Stimulated activated CD4-positive, alpha-beta T cell treated with anti-CD3 and anti-CD28 coated beads, Interleukin-15, amount 100 ng/mL, for 48 hours (primary cell): ENCODE measurements around the gene NCOA5.
A peak's percentile ranks its signal among the peaks of the same experiment; 100 is the strongest.
"Not testable (repeated sequence)": the region's sequence is repeated elsewhere in the genome, so short reads cannot be mapped to it uniquely, and the experiment has no call there.

Experiments used
- DNase-seq, 2 donors: peaks; one replicate each; pipeline ENCODE4 v3.0.0-alpha.2; 2020; ENCODE audit warnings: low read depth in 2 of 2

The NCOA5 gene

GRCh38 chr20:46120136-46120535 lies 30.4 kb upstream of the NCOA5 start:
- DNase-seq: no peak

- DNase-seq: no peak
These were observed 29.8 kb upstream of the NCOA5 start for GRCh38 chr20:46119547-46119946.

GRCh38 chr20:46119028-46119546 lies 29.3 kb upstream of the NCOA5 start:
- DNase-seq: no peak

GRCh38 chr20:46118481-46119020 lies 28.8 kb upstream of the NCOA5 start:
- DNase-seq: no peak

GRCh38 chr20:46117704-46118467 lies 28.1 kb upstream of the NCOA5 start, which contains the start of gene CD40:
Gene CD40 (plus strand): TSS chr20:46118314. CDS start chr20:46118344, 30 bp downstream.
- DNase-seq: peak; percentile 47 to 62

GRCh38 chr20:46114449-46114848 lies 24.7 kb upstream of the NCOA5 start:
- DNase-seq: no peak

GRCh38 chr20:46113113-46113470 lies 23.3 kb upstream of the NCOA5 start:
- no peak for DNase-seq

- no peak for DNase-seq
These were observed 22.8 kb upstream of the NCOA5 start for GRCh38 chr20:46112430-46113112.

- DNase-seq: no peak
These were observed 22.1 kb upstream of the NCOA5 start for GRCh38 chr20:46111836-46112212.

GRCh38 chr20:46111028-46111835 lies 21.5 kb upstream of the NCOA5 start:
- DNase-seq: no peak

GRCh38 chr20:46108976-46109375 lies 19.2 kb upstream of the NCOA5 start:
- no peak for DNase-seq

- DNase-seq: no peak
These were observed 18.7 kb upstream of the NCOA5 start for GRCh38 chr20:46108435-46108841.

- no peak for DNase-seq
These were observed 17.3 kb upstream of the NCOA5 start for GRCh38 chr20:46107061-46107460.

GRCh38 chr20:46104262-46104661 lies 14.5 kb upstream of the NCOA5 start:
- DNase-seq: no peak

- no peak for DNase-seq
These were observed 13.2 kb upstream of the NCOA5 start for GRCh38 chr20:46102940-46103339.

GRCh38 chr20:46101957-46102356 lies 12.2 kb upstream of the NCOA5 start:
- no peak for DNase-seq

- no peak for DNase-seq
These were observed 11.2 kb upstream of the NCOA5 start for GRCh38 chr20:46100988-46101387.

GRCh38 chr20:46100444-46100843 lies 10.7 kb upstream of the NCOA5 start:
- DNase-seq: not testable (repeated sequence)

GRCh38 chr20:46099491-46100287 lies 9.9 kb upstream of the NCOA5 start:
- DNase-seq: no peak

- no peak for DNase-seq
These were observed 3.8 kb upstream of the NCOA5 start for GRCh38 chr20:46093531-46093930.
